Endothelial cell of umbilical vein (primary cell): ENCODE measurements around the gene EMP3. TPM values are rescaled to one million over a fixed set of nuclear protein-coding genes. Genes with fewer than 3 reads are reported as not detected.

Experiments used
- BruUV-seq: library from RNA; stranded (reverse); fragments of 400-500 nt; replicated peaks from 2 replicates; lab custom pipeline; 2021; lab: Mats Ljungman, UMichigan
- CTCF ChIA-PET: fragments of 300-600, 350-600 bp; sonication (Branson Sonifier 250); formaldehyde crosslinking; loops from one replicate; lab custom pipeline; 2021; ENCODE audit warnings: antibody characterized with exemption, inconsistent platforms; lab: Charles Lee
- POLR2A ChIA-PET: fragments of 300-600, 350-600 bp; sonication (Branson Sonifier 250); formaldehyde crosslinking; loops from one replicate; lab custom pipeline; 2021; ENCODE audit warnings: antibody characterized with exemption, inconsistent platforms; lab: Charles Lee
- DNase-seq: peaks from one replicate; pipeline ENCODE4 v3.0.0-alpha.2; 2011; ENCODE audit warnings: low read depth, low spot score
- FAIRE-seq: peaks from 2 replicates; lab custom pipeline; 2011; peaks lifted over from hg19 to GRCh38; lab: Jason Lieb, UNC
- H2AFZ ChIP-seq: 2 replicates; pipeline ENCODE4 v1.6.0; 2012; ENCODE audit warnings: low read depth, low read length, control low read depth, inconsistent platforms
- H3K27ac ChIP-seq: 2 replicates; pipeline ENCODE4 v1.5.1; 2011; ENCODE audit warnings: low read depth, mild to moderate bottlenecking, control low read depth, low read length, moderate library complexity; ENCODE audit not compliant: insufficient read depth
- H3K27me3 ChIP-seq, 2 experiments: 2 replicates each; pipeline versions ENCODE4 v1.6.0 to v1.6.1; 2011; ENCODE audit warnings: low read length in 2 of 2, mixed read lengths in 1 of 2; ENCODE audit not compliant: control insufficient read depth in 2 of 2, insufficient read depth in 2 of 2
- H3K36me3 ChIP-seq, 2 experiments: 2 replicates in 1 of 2; 3 replicates in 1 of 2; pipeline ENCODE4 v1.5.1; 2011; ENCODE audit warnings: low read length in 2 of 2, mild to moderate bottlenecking in 1 of 2, moderate library complexity in 1 of 2; ENCODE audit not compliant: control insufficient read depth in 2 of 2, insufficient read depth in 2 of 2; ENCODE audit errors: extremely low read depth in 1 of 2
- H3K4me1 ChIP-seq: 3 replicates; pipeline ENCODE4 v1.5.1; 2011; ENCODE audit warnings: mild to moderate bottlenecking, low read length; ENCODE audit not compliant: control insufficient read depth, insufficient read depth; ENCODE audit errors: extremely low read depth
- H3K4me2 ChIP-seq: 2 replicates; pipeline ENCODE4 v1.6.1; 2011; ENCODE audit warnings: low read length, control low read depth, mixed read lengths; ENCODE audit not compliant: insufficient read depth
- H3K4me3 ChIP-seq, 3 experiments: fragments of 200-600 bp in 1 of 3; sonication (generic), shearing (Covaris generic) in 1 of 3; replicated peaks in 1 of 3; 2 replicates each; pipeline ENCODE4 v1.5.1; 2011 to 2016; ENCODE audit warnings: control low read depth in 3 of 3, low read length in 3 of 3, mild to moderate bottlenecking in 2 of 3, inconsistent platforms in 1 of 3, low read depth in 1 of 3, moderate library complexity in 1 of 3; ENCODE audit not compliant: insufficient read depth in 1 of 3
- H3K79me2 ChIP-seq: 2 replicates; pipeline ENCODE4 v1.6.0; 2012; ENCODE audit warnings: low read length, inconsistent platforms; ENCODE audit not compliant: control insufficient read depth, insufficient read depth
- H3K9ac ChIP-seq: replicated peaks from 2 replicates; pipeline ENCODE3; 2011; ENCODE audit warnings: low read length, control low read depth; ENCODE audit not compliant: insufficient read depth; ENCODE audit errors: extremely low read depth
- H3K9me1 ChIP-seq: replicated peaks from 3 replicates; pipeline ENCODE4 v1.6.0; 2011; ENCODE audit warnings: mild to moderate bottlenecking, low read length; ENCODE audit not compliant: control insufficient read depth, insufficient read depth; ENCODE audit errors: extremely low read depth
- H3K9me3 ChIP-seq: replicated peaks from 2 replicates; pipeline ENCODE4 v1.5.1; 2012; ENCODE audit warnings: low read length, inconsistent platforms; ENCODE audit not compliant: control insufficient read depth, insufficient read depth
- H4K20me1 ChIP-seq: replicated peaks from 2 replicates; pipeline ENCODE3; 2011; ENCODE audit warnings: mild to moderate bottlenecking, low read length; ENCODE audit not compliant: control insufficient read depth, insufficient read depth; ENCODE audit errors: extremely low read depth
- EZH2 ChIP-seq: IDR thresholded peaks from 2 replicates; pipeline ENCODE4 v1.6.1; 2012; ENCODE audit warnings: borderline replicate concordance, low read depth, mild to moderate bottlenecking, moderate library complexity, low read length, inconsistent platforms; ENCODE audit not compliant: severe bottlenecking
- FOS ChIP-seq: IDR thresholded peaks from 2 replicates; pipeline ENCODE4 v1.6.1; 2011; ENCODE audit warnings: mild to moderate bottlenecking, low read length, moderate library complexity, borderline replicate concordance; ENCODE audit not compliant: insufficient read depth
- GATA2 ChIP-seq: IDR thresholded peaks from 2 replicates; pipeline ENCODE4 v1.7.0; 2011; ENCODE audit warnings: low read depth, mild to moderate bottlenecking, moderate library complexity, mixed read lengths, low read length; ENCODE audit not compliant: insufficient read length, insufficient read depth
- JUN ChIP-seq: IDR thresholded peaks from 2 replicates; pipeline ENCODE4 v1.6.1; 2011; ENCODE audit warnings: borderline replicate concordance, low read depth; ENCODE audit not compliant: insufficient read length, insufficient read depth
- MYC ChIP-seq: IDR thresholded peaks from one replicate; pipeline ENCODE4 v1.6.1; 2011; ENCODE audit warnings: mild to moderate bottlenecking, low read depth, low read length
- POLR2A ChIP-seq: IDR thresholded peaks from 2 replicates; pipeline ENCODE4 v1.6.1; 2012; ENCODE audit warnings: low read depth, mild to moderate bottlenecking, control low read depth, low read length
- POLR2AphosphoS5 ChIP-seq: IDR thresholded peaks from 2 replicates; pipeline ENCODE4 v1.6.1; 2012; ENCODE audit warnings: low read depth, mild to moderate bottlenecking, control low read depth, low read length, moderate library complexity; ENCODE audit not compliant: insufficient read depth
- dilution Hi-C: fragments of 300-500 bp; cut with MboI; formaldehyde crosslinking; loops from one replicate; pipeline ENCODE4 v1.15.0; 2019; ENCODE audit warnings: low sequenced_read_pairs; ENCODE audit not compliant: extremely low pct_ligation_motif_present
- intact Hi-C: fragments of 100-400 bp; cut with micrococcal nuclease; formaldehyde crosslinking; loops from one replicate; pipeline ENCODE4 v1.10.0; 2022
- polyA plus RNA-seq, 4 experiments: library from polyadenylated mRNA; depleted of rRNA in 3 of 4; stranded (reverse) in 3 of 4; unstranded in 1 of 4; fragments of >200 nt; gene quantifications; 2 replicates each; pipeline versions ENCODE4 v1.2.1 to v1.2.3, GENCODE V29; 2011 to 2012; ENCODE audit warnings: missing spikeins in 1 of 4
- total RNA-seq: library from RNA; stranded (reverse); gene quantifications from 2 replicates; pipeline ENCODE4 v1.2.3, GENCODE V29; 2021
- TF ChIP-seq, protein P1 (sequence below), 2 donors: IDR thresholded peaks; 1 replicate in 1 of 2; 2 replicates in 1 of 2; pipeline ENCODE4 v1.5.1; 2011; ENCODE audit warnings: low read length in 2 of 2, mild to moderate bottlenecking in 2 of 2, moderate library complexity in 2 of 2, control low read depth in 1 of 2, inconsistent platforms in 1 of 2, low read depth in 1 of 2; ENCODE audit not compliant: insufficient read depth in 1 of 2; ENCODE audit errors: extremely low read depth in 1 of 2
- TF ChIP-seq, protein P2 (sequence below): IDR thresholded peaks from 2 replicates; pipeline ENCODE4 v1.6.1; 2011; ENCODE audit not compliant: insufficient read depth, insufficient read length

The EMP3 gene
- total and polyA plus RNA-seq, 2 donors (not counting 3 experiments of a cell fraction or from before 2014, with no cell fraction given) = 127 to 406 TPM

DNA sequence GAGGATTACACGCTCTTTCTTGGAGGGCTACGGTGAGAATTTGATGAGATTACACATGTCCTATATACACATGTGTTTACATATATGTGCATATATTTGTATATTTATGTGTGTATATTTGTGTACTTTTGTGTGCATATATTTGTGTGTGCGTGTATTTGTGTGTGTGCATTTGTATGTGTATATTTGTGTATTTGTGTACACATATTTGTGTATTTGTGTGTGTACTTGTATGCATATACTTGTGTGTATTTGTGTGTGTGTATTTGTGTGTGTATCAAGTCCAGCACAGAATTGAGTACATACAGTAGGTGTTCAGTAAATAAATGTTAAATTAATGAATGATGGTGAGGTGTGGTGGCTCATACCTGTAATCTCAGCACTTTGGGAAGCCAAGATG lies 36.6 kb downstream of the EMP3 start:
- Histone ChIP-seq H3K9me1 (no peaks in the 10 kb centered on the region), H3K36me3 (no peaks in the 10 kb centered on the region), H2AFZ (no peak overlapping the region), H4K20me1 (no peaks in the 10 kb centered on the region), H3K27me3 (no peaks in the 10 kb centered on the region), H3K4me3 (no peak overlapping the region), H3K27ac (no peak overlapping the region), H3K4me1 (peaks cover 8% of the 10 kb centered on the region), H3K4me2 (no peak overlapping the region), H3K9ac (no peak overlapping the region), H3K9me3 (no peaks in the 10 kb centered on the region), H3K79me2 (no peaks in the 10 kb centered on the region)
- ChIA-PET POLR2A (no interaction called here), CTCF (interaction anchor here (2.5 to 4.5 kb wide), 2 partner anchors 11 to 29 kb away, joined by 20 to 29 read pairs; partner anchors contain the start of gene KDELR1)
- intact Hi-C loops = no loop called here
- BruUV-seq = no TSS peak
- dilution Hi-C loops = no loop called here
- FAIRE-seq (no peak), DNase-seq (no peak)
- TF ChIP-seq JUN (no peak), FOS (no peak), POLR2A (no peak), MYC (no peak), POLR2AphosphoS5 (no peak), EZH2 (no peak), GATA2 (no peak)
- TF ChIP-seq, protein P1, sequence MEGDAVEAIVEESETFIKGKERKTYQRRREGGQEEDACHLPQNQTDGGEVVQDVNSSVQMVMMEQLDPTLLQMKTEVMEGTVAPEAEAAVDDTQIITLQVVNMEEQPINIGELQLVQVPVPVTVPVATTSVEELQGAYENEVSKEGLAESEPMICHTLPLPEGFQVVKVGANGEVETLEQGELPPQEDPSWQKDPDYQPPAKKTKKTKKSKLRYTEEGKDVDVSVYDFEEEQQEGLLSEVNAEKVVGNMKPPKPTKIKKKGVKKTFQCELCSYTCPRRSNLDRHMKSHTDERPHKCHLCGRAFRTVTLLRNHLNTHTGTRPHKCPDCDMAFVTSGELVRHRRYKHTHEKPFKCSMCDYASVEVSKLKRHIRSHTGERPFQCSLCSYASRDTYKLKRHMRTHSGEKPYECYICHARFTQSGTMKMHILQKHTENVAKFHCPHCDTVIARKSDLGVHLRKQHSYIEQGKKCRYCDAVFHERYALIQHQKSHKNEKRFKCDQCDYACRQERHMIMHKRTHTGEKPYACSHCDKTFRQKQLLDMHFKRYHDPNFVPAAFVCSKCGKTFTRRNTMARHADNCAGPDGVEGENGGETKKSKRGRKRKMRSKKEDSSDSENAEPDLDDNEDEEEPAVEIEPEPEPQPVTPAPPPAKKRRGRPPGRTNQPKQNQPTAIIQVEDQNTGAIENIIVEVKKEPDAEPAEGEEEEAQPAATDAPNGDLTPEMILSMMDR (IDR thresholded peaks at IDR 0.05; ENCODE audit: extremely low read depth in 1 of 2, insufficient read depth in 1 of 2, low read depth in 1 of 2, low read length in 2 of 2) = no peak
- TF ChIP-seq, protein P2, sequence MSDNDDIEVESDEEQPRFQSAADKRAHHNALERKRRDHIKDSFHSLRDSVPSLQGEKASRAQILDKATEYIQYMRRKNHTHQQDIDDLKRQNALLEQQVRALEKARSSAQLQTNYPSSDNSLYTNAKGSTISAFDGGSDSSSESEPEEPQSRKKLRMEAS = no peak
